BE2C (cell line): ENCODE data around the gene MSH6.

Experiments
- DNase-seq: peaks from one replicate; pipeline ENCODE4 v3.0.0-alpha.2; 2020
- H3K27me3 ChIP-seq: fragments of 250-450 bp; sonication (Bioruptor Pico); 2 replicates; pipeline ENCODE4 v1.5.1; 2020; ENCODE audit warnings: mild to moderate bottlenecking
- H3K36me3 ChIP-seq: fragments of 250-450 bp; sonication (Bioruptor Pico); 2 replicates; pipeline ENCODE4 v1.5.1; 2020; ENCODE audit warnings: mild to moderate bottlenecking
- H3K4me1 ChIP-seq: fragments of 250-450 bp; sonication (Bioruptor Pico); 2 replicates; pipeline ENCODE4 v1.5.1; 2020
- H3K4me3 ChIP-seq: 2 replicates; pipeline ENCODE4 v1.5.1; 2011; ENCODE audit warnings: low read depth, low read length
- H3K9me3 ChIP-seq: fragments of 250-450 bp; sonication (Bioruptor Pico); 2 replicates; pipeline ENCODE4 v1.5.1; 2020
- CTCF ChIP-seq: IDR thresholded peaks from 2 replicates; pipeline ENCODE4 v1.5.1; 2012; ENCODE audit warnings: mild to moderate bottlenecking, low read depth, low read length

MSH6 gene

GRCh38 chr2:47796090-47796697 is 13.2 kb downstream of the MSH6 start:
- H3K27me3 ChIP-seq, result no peaks in the 10 kb centered on the region
- H3K9me3 ChIP-seq, result no peaks in the 10 kb centered on the region
- no peaks in the 10 kb centered on the region for H3K4me1 ChIP-seq
- no peak for DNase-seq
- H3K36me3 ChIP-seq, result peaks cover 28% of the 10 kb centered on the region
- H3K4me3 ChIP-seq, result no peak overlapping the region
- no peak for TF ChIP-seq CTCF

GRCh38 chr2:47798631-47799030 is 15.7 kb downstream of the MSH6 start:
- no peak for TF ChIP-seq CTCF
- no peaks in the 10 kb centered on the region for H3K27me3 ChIP-seq
- DNase-seq, result no peak
- H3K4me1 ChIP-seq, result no peaks in the 10 kb centered on the region
- H3K9me3 ChIP-seq, result no peaks in the 10 kb centered on the region
- H3K36me3 ChIP-seq, result peaks cover 45% of the 10 kb centered on the region
- no peak overlapping the region for H3K4me3 ChIP-seq

GRCh38 chr2:47799031-47799609 is 16.2 kb downstream of the MSH6 start:
- DNase-seq, result no peak
- peaks cover 46% of the 10 kb centered on the region for H3K36me3 ChIP-seq
- H3K9me3 ChIP-seq, result no peaks in the 10 kb centered on the region

GRCh38 chr2:47801118-47801517 is 18.2 kb downstream of the MSH6 start:
- TF ChIP-seq CTCF, result no peak
- no peaks in the 10 kb centered on the region for H3K4me1 ChIP-seq
- no peak for DNase-seq
- no peaks in the 10 kb centered on the region for H3K9me3 ChIP-seq
- H3K27me3 ChIP-seq, result no peaks in the 10 kb centered on the region
- H3K4me3 ChIP-seq, result no peak overlapping the region
- peaks cover 51% of the 10 kb centered on the region for H3K36me3 ChIP-seq

More at GRCh38 chr2:47799031-47799609, 16.2 kb downstream of the MSH6 start:
- no peak overlapping the region for H3K4me3 ChIP-seq
- H3K4me1 ChIP-seq, result no peaks in the 10 kb centered on the region
- no peaks in the 10 kb centered on the region for H3K27me3 ChIP-seq
- TF ChIP-seq CTCF, result no peak

GRCh38 chr2:47803363-47803762 is 20.4 kb downstream of the MSH6 start:
- Histone ChIP-seq H3K36me3 (peaks cover 52% of the 10 kb centered on the region), H3K9me3 (no peaks in the 10 kb centered on the region), H3K4me3 (no peak overlapping the region), H3K27me3 (no peaks in the 10 kb centered on the region), H3K4me1 (no peaks in the 10 kb centered on the region)
- no peak for DNase-seq
- TF ChIP-seq CTCF, result no peak

- H3K4me1 ChIP-seq, result no peaks in the 10 kb centered on the region
- no peaks in the 10 kb centered on the region for H3K9me3 ChIP-seq
- no peaks in the 10 kb centered on the region for H3K27me3 ChIP-seq
- TF ChIP-seq CTCF, result no peak
- H3K36me3 ChIP-seq, result peaks cover 53% of the 10 kb centered on the region
- no peak overlapping the region for H3K4me3 ChIP-seq
- DNase-seq, result no peak
Measured at GRCh38 chr2:47803770-47804169, 20.8 kb downstream of the MSH6 start.
